ENCODE measurements around the gene HINT3. TPM values are rescaled to one million over a fixed set of nuclear protein-coding genes. Genes with fewer than 3 reads are reported as not detected.
"Not testable (repeated sequence)": the region's sequence is repeated elsewhere in the genome, so short reads cannot be mapped to it uniquely, and the experiment has no call there.

Gene HINT3
- 32.3 TPM for total RNA-seq

DNA sequence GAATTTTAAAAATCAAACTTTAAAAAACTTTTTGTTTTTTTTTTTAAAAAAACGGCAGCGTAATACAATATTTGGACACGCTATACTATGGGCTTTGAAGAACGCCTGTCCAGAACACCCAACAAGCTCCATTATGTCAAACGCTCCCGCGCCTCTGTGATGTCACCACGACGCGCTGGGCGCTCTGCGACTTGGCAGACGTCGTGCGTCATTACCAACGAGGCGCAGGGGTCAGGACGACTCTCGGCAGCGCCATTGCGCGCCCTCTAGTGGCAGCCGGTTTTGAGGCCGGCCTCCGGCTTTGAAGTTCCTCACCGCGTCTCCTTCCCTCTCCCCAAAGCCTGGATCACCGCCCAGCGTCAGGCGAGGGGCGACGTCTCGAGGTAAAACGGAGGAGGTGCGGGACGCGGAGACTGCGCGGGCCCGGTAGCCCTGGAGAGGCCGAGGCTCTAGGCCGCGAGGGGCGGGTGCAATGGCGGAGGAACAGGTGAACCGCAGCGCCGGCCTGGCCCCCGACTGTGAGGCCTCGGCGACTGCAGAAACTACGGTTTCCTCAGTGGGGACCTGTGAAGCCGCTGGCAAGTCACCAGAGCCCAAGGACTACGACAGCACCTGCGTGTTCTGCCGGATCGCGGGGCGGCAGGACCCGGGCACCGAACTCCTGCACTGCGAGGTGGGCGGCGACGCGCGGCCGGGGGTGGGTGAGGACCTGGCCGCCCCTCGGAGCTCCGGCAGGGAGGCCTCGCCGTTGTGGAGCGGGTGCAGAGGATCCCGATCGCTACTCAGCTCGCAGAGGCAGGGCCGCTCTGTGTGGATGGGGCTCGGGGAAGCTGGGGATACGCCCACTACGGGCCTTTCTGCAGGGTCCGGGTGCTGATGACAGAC, at the start of gene HINT3:
HINT3 (plus strand) TSS at position 265 of the 885 bp plus-strand sequence; CDS start at position 473, 208 bp downstream.
- peak; percentile 98 for DNase-seq (ENCODE audit: low spot score)

DNA sequence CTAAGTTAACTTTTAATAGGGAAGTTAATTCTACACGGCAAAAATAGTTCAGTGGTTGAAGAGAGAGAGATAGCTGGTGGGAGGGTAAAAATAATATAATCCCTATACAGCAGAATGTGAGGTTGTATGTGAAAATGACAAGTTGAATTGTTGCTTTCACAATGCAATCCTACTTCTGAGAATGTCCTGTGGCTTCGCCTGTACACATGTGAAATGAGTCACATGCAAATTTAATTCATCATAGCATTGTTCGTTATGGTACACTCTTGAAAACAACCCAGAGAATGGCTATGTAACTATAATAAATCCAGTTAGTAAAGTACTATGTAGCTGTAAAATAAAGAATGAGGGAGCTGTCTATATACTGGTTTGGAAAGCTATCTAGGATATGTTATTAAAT, 46.0 kb upstream of the HINT3 start:
- DNase-seq (ENCODE audit: low spot score): no peak

DNA sequence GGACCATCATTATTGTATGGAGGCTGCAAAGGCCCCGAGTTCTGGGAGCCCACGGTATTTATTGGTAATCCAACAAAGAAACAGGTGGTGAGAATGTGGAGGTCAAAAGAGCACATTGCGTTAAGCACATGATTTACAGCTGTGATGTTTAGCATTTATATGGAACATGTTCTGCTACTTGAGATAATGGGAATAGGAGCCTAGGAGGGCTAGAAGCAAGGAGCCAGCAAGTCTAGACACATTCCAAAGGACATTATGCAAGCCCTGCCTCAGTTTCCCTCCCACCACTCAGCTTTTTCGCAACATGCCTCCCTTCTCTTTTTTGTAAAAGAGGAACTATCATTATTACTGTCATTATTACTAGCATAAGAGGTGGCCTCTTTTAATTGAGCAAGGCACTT, 45.5 kb upstream of the HINT3 start:
- not testable (repeated sequence) for DNase-seq (ENCODE audit: low spot score)

DNA sequence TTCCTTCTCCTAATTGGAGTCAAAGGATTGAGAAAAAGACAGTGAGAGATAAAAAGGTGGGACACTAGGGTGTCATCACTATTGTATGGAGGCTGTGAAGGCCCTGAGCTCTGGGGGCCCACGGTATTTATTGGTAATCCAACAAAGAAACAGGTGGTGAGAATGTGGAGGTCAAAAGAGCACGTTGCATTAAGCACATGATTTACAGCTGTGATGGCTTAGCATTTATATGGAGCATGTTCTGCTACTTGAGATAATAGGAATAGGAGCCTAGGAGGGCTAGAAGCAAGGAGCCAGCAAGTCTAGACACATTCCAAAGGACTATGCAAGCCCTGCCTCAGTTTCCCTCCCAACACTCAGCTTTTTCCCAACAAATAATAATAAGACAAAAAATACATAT, 44.1 kb upstream of the HINT3 start:
- not testable (repeated sequence) for DNase-seq (ENCODE audit: low spot score)

DNA sequence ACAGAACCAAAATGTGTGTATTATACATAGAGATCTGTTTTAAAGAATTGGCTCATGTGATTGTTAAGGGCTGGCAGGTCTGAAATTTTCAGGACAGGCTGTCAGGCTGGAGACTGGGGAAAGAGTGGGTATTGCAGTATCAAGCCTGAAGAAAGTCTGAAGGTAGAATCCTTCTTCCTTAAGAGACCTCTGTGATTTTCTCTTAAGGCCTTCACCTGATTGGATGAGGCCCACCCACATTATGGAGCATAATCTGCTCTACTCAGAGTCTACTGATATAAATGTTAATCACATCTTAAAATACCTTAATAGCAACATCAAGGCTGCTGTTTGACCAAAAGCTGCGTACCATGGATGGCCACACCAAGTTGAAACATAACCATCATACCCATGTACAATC, 43.4 kb upstream of the HINT3 start:
- DNase-seq (ENCODE audit: low spot score): no peak

DNA sequence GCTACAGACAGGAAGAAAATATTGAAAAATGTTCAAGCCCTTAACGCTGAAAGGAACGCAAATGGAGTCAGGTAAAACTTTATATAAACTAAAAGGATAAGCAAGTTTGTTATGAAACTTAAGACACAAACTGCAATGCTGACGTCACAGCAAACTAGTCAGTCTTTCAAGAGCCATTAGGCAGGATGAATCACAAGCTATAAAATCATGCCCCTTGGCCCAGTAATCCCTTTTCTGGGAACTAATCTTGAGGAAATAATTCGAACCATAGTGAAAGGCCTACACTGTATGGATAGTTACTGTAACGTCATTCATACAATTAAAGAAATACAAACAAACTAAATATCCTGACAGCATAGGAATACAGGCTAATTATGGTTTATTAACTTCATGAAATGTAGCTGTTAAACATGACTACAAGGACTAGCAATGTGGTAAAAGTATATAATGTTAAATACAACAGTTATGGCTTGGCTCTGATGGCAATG, 42.7 kb upstream of the HINT3 start:
- no peak for DNase-seq (ENCODE audit: low spot score)

DNA sequence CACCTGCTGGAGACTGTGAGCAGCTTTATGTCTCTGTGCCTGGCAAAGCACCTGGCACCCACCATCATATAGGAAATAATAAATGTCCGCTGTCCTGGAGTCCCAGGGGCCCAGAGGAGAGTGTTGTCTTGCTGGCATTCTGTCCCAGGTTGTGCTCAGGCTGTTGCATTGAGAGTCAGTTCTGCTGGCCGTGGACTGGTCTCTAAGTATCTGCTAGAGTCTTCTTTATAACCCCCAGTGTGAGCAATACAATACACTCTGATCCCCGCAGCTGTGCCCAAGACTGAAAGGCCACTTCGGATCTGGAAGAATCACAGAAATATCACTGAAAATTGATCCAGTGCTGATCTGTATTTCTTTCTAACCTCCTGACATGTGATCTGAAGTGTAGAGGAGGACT, 38.3 kb upstream of the HINT3 start:
- no peak for DNase-seq (ENCODE audit: low spot score)

DNA sequence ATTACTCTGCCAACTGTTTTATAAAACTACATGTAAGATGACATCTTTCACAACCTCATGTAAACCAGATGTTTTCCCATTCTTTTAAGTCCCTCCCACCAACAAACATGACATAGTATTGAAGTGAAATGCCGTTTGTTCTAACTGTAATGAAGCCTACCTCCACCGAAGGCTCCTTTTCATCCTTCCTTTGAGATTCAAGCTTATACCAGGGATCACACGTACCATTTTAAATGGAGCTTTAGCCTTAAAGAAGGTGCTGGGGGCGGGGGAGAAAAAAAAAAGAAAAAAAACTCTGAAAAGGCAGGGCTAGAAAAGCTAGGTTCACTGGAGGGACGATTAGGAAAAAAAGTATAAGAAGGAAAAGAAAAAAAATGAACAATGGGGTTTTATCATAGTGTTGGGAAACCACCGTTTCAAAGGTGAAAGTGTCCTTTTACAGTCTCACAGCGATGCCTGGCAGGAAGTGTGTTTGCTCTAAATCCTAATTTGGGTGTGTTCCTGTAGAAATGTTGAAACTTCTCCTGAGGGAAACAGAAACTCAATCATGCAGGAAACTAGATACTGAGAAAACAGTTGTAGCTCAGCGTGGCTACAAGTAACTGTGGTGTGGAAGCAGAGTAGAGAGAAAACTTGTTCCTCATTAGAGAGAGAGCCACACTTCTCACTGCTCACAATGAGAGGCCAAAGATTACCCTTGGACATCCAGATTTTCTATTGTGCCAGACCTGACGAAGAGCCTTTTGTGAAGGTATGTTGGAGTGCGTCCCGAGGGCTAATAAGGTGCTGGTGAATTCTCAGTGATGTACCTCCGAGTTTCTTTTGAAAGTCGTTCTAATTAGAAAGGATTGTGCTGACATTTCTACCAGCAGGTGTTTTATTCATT, 37.6 kb upstream of the HINT3 start:
- DNase-seq (ENCODE audit: low spot score): peak; percentile 23

DNA sequence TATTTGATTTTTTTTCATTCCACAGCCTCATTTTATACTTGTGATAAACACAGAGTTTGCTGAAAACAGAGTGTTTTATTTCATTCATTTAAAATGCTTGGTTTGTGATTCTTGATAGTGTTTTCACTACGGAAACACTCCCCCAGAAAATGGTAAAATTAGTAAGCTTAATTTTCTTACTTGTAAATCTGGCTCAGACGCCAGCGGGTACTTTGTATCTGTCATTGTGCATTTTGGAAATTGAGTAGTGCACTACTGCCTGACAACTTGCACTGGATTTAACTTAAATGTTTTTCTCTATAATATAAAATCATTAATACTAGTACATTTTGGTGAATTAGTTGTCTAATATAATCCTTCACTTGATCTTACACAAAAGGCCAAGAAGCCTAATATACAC, 37.0 kb upstream of the HINT3 start:
- no peak for DNase-seq (ENCODE audit: low spot score)

DNA sequence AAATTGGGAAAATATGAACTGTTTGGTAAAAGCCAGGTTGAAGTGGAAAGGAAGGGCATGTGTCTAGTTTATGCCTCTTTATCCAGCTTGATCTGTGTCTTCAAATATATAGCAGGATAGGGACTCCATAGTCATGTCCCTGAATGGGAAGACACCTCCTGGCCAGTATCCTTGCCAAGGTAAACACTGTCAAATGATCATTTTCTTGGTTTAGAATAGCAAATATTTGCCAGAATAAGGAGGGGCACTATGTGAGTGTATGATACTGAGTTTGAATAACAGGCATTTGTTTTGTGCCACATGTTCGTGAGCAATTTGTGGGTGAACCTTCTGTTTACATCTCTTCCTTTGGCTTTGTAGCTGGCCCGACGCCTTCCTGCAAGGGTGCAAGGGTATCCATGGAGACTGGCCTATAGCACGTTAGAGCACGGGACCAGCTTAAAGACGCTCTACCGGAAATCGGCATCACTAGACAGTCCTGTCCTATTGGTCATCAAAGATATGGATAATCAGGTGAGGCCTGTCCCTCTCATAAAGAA, 34.2 kb upstream of the HINT3 start:
- no peak for DNase-seq (ENCODE audit: low spot score)

DNA sequence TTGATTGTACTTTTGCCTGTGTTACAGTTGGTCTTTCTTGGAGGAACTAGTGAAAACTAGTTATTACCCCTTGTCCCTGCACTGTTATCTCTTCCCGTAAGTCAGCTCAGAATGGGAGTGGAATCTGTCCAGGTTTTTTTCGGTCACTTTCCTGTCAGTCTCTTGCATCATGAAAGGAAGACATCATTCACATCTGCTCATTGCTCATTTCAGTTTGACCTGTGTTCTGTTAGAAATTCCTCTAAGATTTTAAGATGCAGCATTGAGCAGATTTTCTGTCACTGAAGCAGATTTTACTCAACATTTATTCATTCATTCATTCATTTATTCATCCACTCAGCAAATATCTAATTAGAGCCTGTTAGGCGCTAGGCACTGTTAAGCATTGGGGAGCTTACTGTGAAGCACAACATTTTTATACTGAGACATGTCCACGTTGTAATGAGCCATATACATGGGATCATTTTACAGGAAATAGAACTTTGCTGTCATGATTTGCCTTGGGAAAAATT, 33.1 kb upstream of the HINT3 start:
- no peak for DNase-seq (ENCODE audit: low spot score)

DNA sequence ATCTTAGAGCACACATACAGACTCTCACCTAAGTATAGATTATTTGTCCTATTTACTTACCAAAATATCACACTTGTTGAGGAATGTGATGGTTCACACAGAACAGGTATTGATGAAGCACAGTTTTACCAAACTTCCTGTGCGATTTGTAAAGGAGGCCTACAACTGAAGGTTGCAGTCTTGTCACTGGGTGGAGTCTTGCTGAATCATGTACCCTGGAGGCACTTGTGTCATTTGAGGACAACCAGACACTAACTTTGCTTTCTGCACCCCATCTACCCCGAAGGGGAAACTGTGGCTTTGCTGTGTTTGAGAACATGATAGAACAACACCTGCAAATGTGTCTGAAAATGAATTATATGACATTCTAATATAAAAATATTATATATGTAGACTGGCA, 32.4 kb upstream of the HINT3 start:
- no peak for DNase-seq (ENCODE audit: low spot score)

DNA sequence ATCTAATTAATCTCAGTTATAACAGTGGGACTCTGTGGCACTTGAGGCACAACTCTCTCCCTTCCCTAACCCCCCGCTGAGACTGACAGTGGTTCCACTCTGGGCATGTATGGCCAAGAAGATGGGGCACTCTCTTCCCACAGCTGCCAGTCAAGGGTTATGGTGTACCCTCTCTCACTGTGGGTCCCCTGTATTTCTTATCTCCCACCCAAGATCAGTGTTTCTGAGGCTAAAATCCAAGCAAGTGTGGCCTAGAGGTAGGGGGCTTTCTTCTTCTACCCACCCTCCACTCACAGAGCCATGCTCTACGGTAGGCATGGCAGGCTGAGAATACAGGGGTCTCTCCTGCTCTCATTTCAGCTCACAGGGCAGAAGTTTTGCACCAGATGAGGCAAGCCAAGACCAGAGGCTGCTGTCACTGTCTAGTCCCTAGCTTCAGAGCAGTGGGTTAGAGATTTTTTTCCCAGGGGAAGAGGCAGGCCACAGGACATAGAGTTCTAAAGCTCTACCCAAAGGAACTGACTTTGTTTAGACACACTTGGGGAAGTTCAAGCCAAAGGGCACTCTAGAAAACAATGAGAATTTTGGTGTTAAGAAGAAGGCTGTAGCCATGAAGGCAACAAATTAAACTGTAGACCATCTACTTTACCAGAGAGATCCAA, 31.7 kb upstream of the HINT3 start:
- no peak for DNase-seq (ENCODE audit: low spot score)

DNA sequence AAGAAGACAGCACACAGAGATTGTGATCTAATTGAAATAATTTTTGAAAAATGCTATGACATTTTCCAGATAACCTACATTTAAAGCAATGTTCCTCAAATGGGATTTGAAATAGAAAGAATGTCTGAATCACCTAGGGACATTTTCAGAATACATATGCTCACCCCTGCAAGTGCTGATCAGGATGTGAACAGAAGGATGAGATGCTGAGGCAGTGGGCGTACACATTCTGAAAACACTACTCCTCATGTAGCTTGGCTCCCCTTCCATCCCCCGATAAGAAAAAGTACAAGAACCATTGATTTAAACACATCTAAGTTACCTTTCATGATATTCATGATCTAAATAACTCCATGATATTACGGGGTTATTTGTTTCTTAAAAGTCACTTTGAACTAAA, 29.9 kb upstream of the HINT3 start:
- no peak for DNase-seq (ENCODE audit: low spot score)

DNA sequence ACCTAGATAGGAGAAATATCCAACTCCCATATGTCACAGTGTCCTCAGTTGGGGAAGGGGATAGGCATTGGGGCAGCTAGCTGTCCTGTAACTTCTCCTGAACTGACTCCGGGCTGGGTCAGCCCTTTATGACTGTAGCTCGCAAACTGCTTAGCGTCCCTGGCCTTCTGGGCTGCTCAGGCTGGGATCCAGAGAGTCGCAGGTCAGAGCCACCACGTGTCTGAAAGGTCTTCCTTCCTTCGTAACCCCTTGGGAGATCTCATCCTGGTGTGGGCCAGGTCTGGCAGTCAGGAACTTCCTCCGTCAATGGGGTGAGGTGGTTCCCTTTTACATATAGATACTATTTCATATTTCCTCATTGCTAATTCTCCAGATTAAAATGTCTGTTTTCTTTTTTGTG, 28.8 kb upstream of the HINT3 start:
- no peak for DNase-seq (ENCODE audit: low spot score)

DNA sequence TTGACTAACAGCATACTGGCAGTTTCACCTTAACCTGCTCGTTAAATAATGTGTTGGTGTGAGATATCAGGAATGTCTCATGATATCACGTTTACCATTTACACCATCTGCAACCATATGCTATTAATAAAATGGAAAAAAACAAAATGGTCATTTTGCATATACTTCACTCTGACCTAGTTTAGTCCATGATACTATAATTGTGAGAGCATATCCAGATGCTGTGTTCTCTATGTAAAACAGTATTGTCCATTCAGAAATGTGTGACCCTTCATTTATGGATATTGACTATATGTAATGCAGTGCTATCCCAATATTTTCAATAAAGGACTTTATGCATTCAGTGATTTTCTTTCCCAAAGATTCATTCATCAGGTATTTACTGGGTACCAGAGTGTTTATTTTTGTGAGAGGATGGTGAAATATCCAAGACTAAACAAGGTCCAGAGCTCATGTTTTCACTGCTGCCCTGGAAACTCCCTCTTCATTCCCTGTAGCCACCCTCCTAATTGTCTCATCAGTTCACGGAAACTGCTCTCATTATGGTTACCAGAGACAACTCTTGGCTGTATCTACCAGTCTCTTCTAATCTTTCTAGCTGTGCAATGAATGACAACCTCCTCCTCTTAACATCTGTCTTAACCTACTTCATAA, 25.7 kb upstream of the HINT3 start:
- DNase-seq (ENCODE audit: low spot score): no peak

DNA sequence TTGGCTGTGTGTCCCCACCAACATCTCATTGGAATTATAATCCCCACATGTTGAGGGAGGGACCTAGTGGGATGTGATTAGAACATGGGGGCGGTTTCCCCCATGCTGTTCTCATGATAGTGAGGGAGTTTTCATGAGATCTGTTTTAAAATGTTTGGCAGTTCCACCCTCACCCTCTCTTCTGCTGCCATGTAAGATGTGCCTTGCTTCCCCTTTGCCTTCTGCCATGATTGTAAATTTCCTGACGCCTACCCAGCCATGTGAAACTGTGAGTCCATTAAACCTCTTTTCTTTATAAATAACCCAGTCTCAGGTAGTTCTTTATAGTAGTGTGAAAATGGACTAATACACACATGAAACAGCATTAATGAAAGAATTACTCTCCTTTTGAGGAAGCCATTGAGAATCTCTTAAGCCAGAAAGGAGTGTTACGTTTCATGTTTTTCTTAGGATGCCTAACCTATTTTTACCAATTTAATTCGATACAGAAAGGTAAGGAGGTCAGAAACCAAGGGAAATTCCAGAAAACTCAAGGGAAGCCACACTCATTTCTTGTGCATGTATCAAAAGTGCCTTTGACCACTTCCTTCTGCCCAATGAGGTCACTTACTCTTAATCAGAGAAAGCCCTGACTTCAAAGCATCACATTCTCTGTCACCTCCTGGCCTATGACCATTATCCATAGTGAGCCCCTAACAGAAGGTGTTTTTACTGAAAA, 24.7 kb upstream of the HINT3 start:
- DNase-seq (ENCODE audit: low spot score): no peak

DNA sequence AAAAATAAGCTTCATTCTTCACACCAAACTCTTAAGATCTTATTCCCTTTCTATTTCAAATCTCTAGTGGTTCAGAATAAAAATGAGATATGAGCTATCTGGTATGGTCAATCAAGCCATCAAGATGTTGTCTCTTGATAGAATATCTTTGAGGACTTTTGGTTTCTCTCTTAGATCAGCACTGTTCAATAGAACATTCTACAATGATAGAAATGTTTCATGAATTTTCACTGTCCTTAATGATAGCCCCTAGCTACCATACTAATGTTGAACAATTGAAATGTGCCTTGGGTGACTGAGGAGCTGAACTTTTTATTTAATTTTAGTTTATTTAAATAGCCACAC, 24.1 kb upstream of the HINT3 start:
- DNase-seq (ENCODE audit: low spot score): no peak

DNA sequence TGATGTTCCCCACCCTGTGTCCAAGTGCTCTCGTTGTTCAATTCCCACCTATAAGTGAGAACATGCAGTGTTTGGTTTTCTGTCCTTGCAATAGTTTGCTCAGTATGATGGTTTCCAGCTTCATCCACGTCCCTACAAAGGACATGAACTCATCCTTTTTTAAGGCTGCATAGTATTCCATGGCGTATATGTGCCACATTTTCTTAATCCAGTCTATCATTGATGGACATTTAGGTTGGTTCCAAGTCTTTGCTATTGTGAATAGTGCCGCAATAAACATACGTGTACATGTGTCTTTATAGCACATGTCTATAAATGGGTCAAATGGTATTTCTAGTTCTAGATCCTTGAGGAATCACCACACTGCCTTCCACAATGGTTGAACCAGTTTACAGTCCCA, 21.1 kb upstream of the HINT3 start:
- not testable (repeated sequence) for DNase-seq (ENCODE audit: low spot score)

DNA sequence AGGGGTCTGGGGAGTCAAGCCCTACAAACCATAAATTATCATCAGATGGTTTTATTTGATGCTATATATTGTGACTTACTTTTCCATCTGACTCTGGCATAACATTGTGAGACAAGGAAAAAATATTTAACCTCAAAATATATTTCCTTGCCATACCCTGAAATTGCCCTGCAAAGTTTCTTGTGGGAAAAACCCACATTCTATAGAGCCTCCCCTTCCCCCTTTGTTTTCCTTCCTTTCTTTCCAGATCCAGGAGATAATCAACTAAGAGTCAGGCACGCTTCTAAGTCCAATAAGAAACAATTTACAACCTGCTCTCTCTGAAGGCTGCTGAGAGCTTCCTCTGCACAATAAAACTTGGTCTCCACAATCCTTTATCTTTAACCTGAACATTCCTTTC, 17.5 kb upstream of the HINT3 start:
- no peak for DNase-seq (ENCODE audit: low spot score)

DNA sequence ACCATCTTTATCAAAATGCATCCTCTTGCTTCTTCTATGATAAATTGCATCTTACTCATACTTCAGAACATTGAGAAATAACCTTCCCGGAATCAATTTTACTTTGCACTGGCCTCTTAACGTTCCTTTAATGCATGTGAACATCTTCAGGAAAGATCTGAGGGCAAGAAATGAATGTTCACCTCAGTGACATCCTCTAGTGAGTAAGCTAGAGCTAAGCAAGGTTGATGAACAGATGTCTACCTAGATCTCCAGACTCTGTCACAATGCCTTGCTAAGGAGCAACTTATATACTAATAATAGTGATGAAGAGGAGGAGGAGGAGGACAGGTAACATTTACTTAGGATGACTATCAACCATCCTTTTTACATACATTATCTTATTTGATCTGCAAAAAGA, 16.8 kb upstream of the HINT3 start:
- no peak for DNase-seq (ENCODE audit: low spot score)
